Neuronal stem cell (in vitro differentiated cells): ENCODE results near the gene CIAO2A.
A peak's percentile ranks its signal among the peaks of the same experiment; 100 is the strongest.
"Not testable (repeated sequence)": the region's sequence is repeated elsewhere in the genome, so short reads cannot be mapped to it uniquely, and the experiment has no call there.

Experiments used
- DNase-seq: peaks from one replicate; pipeline ENCODE4 v3.0.0-alpha.2; 2013; ENCODE audit warnings: low spot score
- H2AFZ ChIP-seq: one replicate; pipeline ENCODE4 v1.6.1; 2013; ENCODE audit warnings: mild to moderate bottlenecking, low read length, inconsistent platforms
- H2AK5ac ChIP-seq: 2 replicates; pipeline ENCODE4 v1.6.1; 2013; ENCODE audit warnings: low read depth, mild to moderate bottlenecking, inconsistent platforms, low read length, moderate library complexity, mixed read lengths
- H2BK120ac ChIP-seq: 2 replicates; pipeline ENCODE4 v1.6.1; 2013; ENCODE audit warnings: low read depth, mild to moderate bottlenecking, inconsistent platforms, low read length, moderate library complexity, mixed read lengths
- H2BK12ac ChIP-seq: one replicate; pipeline ENCODE4 v1.6.1; 2013; ENCODE audit warnings: low read length, inconsistent platforms
- H2BK15ac ChIP-seq: 2 replicates; pipeline ENCODE4 v1.6.1; 2013; ENCODE audit warnings: mild to moderate bottlenecking, low read length, inconsistent platforms, mixed read lengths
- H2BK5ac ChIP-seq: one replicate; pipeline ENCODE4 v1.6.1; 2013; ENCODE audit warnings: inconsistent platforms, mild to moderate bottlenecking, low read length, moderate library complexity
- H3K14ac ChIP-seq: one replicate; pipeline ENCODE4 v1.6.1; 2013; ENCODE audit warnings: low read length, inconsistent platforms
- H3K18ac ChIP-seq: 2 replicates; pipeline ENCODE4 v1.6.1; 2013; ENCODE audit warnings: low read length, inconsistent platforms
- H3K23ac ChIP-seq: 2 replicates; pipeline ENCODE4 v1.6.1; 2013; ENCODE audit warnings: low read depth, mild to moderate bottlenecking, mixed read lengths, low read length, inconsistent platforms; ENCODE audit not compliant: poor library complexity
- H3K27ac ChIP-seq: replicated peaks from 3 replicates; pipeline ENCODE4 v1.5.1; 2013; ENCODE audit warnings: low read length, inconsistent platforms
- H3K27me3 ChIP-seq, 3 experiments: 2 replicates each; pipeline ENCODE4 v1.6.1; 2013; ENCODE audit warnings: low read length in 3 of 3, mild to moderate bottlenecking in 2 of 3, inconsistent platforms in 1 of 3, low read depth in 1 of 3, mixed read lengths in 1 of 3, moderate library complexity in 1 of 3; ENCODE audit not compliant: control insufficient read depth in 3 of 3, insufficient read depth in 3 of 3
- H3K36me3 ChIP-seq, 2 donors: replicated peaks in 1 of 2; 2 replicates each; pipeline ENCODE4 v1.6.1; 2013; ENCODE audit warnings: low read length in 2 of 2; ENCODE audit not compliant: control insufficient read depth in 2 of 2, insufficient read depth in 2 of 2
- H3K4ac ChIP-seq: 2 replicates; pipeline ENCODE4 v1.6.1; 2013; ENCODE audit warnings: inconsistent platforms, mild to moderate bottlenecking, low read length, moderate library complexity
- H3K4me1 ChIP-seq, 2 donors: 1 replicate in 1 of 2; 2 replicates in 1 of 2; pipeline ENCODE4 v1.6.1; 2013; ENCODE audit warnings: low read length in 2 of 2, low read depth in 1 of 2; ENCODE audit not compliant: control insufficient read depth in 2 of 2, insufficient read depth in 1 of 2
- H3K4me2 ChIP-seq: one replicate; pipeline ENCODE4 v1.6.1; 2013; ENCODE audit warnings: mild to moderate bottlenecking, low read length, inconsistent platforms; ENCODE audit not compliant: insufficient read depth, poor library complexity, severe bottlenecking
- H3K4me3 ChIP-seq, 2 donors: 2 replicates each; pipeline ENCODE4 v1.5.1; 2013; ENCODE audit warnings: low read length in 2 of 2, mild to moderate bottlenecking in 2 of 2, inconsistent platforms in 1 of 2, moderate library complexity in 1 of 2
- H3K79me1 ChIP-seq: one replicate; pipeline ENCODE4 v1.6.1; 2013; ENCODE audit warnings: low read depth, mild to moderate bottlenecking, inconsistent platforms, low read length, moderate library complexity
- H3K9ac ChIP-seq: one replicate; pipeline ENCODE4 v1.6.1; 2013; ENCODE audit warnings: mild to moderate bottlenecking, low read depth, low read length, inconsistent platforms; ENCODE audit not compliant: poor library complexity
- H3K9me3 ChIP-seq, 2 donors: replicated peaks in 1 of 2; 2 replicates each; pipeline versions ENCODE3 to v1.6.1; 2013; ENCODE audit warnings: low read length in 2 of 2, mild to moderate bottlenecking in 2 of 2, inconsistent platforms in 1 of 2, low read depth in 1 of 2, mixed read lengths in 1 of 2, moderate library complexity in 1 of 2; ENCODE audit not compliant: control insufficient read depth in 2 of 2, insufficient read depth in 1 of 2
- H4K8ac ChIP-seq: one replicate; pipeline ENCODE4 v1.6.1; 2013; ENCODE audit warnings: low read depth, mild to moderate bottlenecking, inconsistent platforms, low read length, moderate library complexity
- H4K91ac ChIP-seq: one replicate; pipeline ENCODE4 v1.6.1; 2013; ENCODE audit warnings: low read length, low read depth, mild to moderate bottlenecking, inconsistent platforms; ENCODE audit not compliant: poor library complexity
- WGBS, 2 donors: extraction: QIAGEN DNeasy Blood & Tissue Kit; methylation state at CpG; one replicate each; pipeline ENCODE4 v1.1.7; 2013; ENCODE audit warnings: missing lambda C conversion rate in 2 of 2, mixed read lengths in 1 of 2; ENCODE audit not compliant: insufficient read length in 2 of 2, insufficient replicate concordance in 1 of 2; ENCODE audit errors: extremely low coverage in 2 of 2; 5-methylcytosine and 5-hydroxymethylcytosine counted together

The CIAO2A gene

DNA sequence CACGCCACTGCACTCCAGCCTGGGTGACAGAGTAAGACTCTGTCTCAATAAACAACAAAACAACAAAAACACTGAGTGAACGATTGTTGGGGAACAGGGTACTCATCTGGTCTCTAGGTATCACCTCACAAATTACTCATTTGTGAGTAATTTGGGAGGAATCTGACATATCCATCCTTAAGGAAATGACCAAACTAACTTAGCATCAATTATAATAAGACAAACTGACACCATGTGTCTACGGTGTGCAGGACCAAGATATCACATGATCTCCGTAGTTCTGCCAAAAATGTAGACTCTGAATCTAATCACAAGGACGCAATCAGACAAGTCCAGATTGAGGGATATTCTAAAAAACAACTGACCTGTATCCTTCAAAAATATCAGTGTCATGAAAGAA, 35.4 kb downstream of the CIAO2A start:
- Histone ChIP-seq H2BK15ac (no peak overlapping the region), H3K9me3 (no peaks in the 10 kb centered on the region), H3K79me1 (no peaks in the 10 kb centered on the region), H3K23ac (no peak overlapping the region), H3K4me3 (no peak overlapping the region), H3K36me3 (no peaks in the 10 kb centered on the region), H2BK5ac (no peak overlapping the region), H2AFZ (no peak overlapping the region), H2AK5ac (no peak overlapping the region), H3K14ac (no peak overlapping the region), H3K4me2 (no peak overlapping the region), H4K91ac (no peak overlapping the region), H2BK120ac (no peak overlapping the region), H3K27ac (no peak overlapping the region), H2BK12ac (no peak overlapping the region), H4K8ac (no peak overlapping the region), H3K4ac (no peak overlapping the region), H3K18ac (no peak overlapping the region), H3K27me3 (no peaks in the 10 kb centered on the region), H3K4me1 (peaks cover 0 to under 1% of the 10 kb centered on the region in 2 donors), H3K9ac (no peak overlapping the region)
- no peak for DNase-seq
- no CpG with 5 or more reads among the region's 5 CpGs for WGBS, 2 donors

DNA sequence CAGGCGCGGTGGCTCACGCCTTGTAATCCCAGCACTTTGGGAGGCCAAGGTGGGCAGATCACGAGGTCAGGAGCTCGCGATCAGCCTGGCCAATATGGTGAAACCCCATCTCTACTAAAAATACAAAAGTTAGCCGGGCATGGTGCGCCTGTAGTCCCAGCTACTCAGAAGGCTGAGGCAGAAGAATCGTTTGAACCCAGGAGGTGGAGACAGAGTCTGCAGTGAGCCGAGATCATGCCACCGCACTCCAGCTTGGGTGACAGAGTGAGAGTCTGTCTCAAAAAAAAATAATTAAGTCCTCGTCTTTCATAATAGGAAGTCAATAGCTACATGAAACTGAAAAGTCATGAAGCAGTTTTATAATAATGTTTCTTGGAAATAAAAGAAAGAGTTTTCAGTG, 40.0 kb downstream of the CIAO2A start:
- not testable (repeated sequence) for H2AFZ ChIP-seq, H3K27ac ChIP-seq, H3K9ac ChIP-seq, H3K36me3 ChIP-seq, H3K18ac ChIP-seq, H3K27me3 ChIP-seq, H4K91ac ChIP-seq, H2BK12ac ChIP-seq, H3K4me2 ChIP-seq, H3K9me3 ChIP-seq, H2BK15ac ChIP-seq, H3K79me1 ChIP-seq, H4K8ac ChIP-seq, H2BK5ac ChIP-seq, DNase-seq, H3K14ac ChIP-seq, H3K4me3 ChIP-seq, H3K4ac ChIP-seq, H2BK120ac ChIP-seq, H3K23ac ChIP-seq, H2AK5ac ChIP-seq
- whole genome bisulfite sequencing, 2 donors = no CpG with 5 or more reads among the region's 12 CpGs
- peaks cover 9 to 35% of the 10 kb centered on the region in 2 donors for H3K4me1 ChIP-seq

DNA sequence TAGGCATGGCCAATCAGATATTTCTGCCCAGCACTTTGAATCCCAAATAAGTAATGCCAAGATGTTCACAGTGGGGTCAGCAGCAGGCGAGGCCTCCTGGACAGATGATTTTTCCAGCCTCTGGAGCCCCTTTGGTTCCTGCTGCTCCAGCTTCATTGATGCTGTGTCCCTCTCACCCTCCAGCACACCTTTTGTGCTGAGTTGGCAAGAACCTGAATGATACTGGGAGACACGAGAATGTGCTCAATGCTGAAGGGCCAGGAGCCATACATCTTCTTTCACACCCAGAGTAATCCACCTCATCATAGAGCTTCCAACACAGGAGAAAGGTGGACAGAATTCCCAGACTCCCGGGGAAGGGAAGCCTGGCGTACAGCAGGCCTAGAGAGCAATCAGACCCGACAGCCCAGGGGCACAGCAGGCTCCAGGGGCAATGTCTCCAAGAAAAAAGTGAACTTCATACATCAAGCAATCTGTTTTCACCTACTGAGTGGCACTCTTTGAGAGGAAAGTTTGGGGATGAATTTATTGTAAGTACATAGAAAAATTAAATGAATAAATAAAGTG, 40.6 kb downstream of the CIAO2A start:
- no peak for DNase-seq
- Histone ChIP-seq H4K8ac (no peak overlapping the region), H2BK12ac (no peak overlapping the region), H3K27me3 (peaks cover 0 to under 1% (median 0%) of the 10 kb centered on the region in 3 experiments), H4K91ac (no peak overlapping the region), H3K79me1 (no peaks in the 10 kb centered on the region), H2AK5ac (no peak overlapping the region), H3K4me1 (peaks cover 9 to 35% of the 10 kb centered on the region in 2 donors), H2AFZ (peak overlapping the region; percentile 22), H3K9me3 (no peaks in the 10 kb centered on the region), H3K4me3 (no peak overlapping the region), H2BK5ac (no peak overlapping the region), H3K4me2 (no peak overlapping the region), H3K9ac (no peak overlapping the region), H3K4ac (no peak overlapping the region), H3K27ac (no peak overlapping the region), H2BK120ac (no peak overlapping the region), H3K14ac (no peak overlapping the region), H3K23ac (no peak overlapping the region), H3K18ac (no peak overlapping the region), H2BK15ac (no peak overlapping the region), H3K36me3 (no peaks in the 10 kb centered on the region)
- WGBS, 2 donors = no CpG with 5 or more reads among the region's 5 CpGs

DNA sequence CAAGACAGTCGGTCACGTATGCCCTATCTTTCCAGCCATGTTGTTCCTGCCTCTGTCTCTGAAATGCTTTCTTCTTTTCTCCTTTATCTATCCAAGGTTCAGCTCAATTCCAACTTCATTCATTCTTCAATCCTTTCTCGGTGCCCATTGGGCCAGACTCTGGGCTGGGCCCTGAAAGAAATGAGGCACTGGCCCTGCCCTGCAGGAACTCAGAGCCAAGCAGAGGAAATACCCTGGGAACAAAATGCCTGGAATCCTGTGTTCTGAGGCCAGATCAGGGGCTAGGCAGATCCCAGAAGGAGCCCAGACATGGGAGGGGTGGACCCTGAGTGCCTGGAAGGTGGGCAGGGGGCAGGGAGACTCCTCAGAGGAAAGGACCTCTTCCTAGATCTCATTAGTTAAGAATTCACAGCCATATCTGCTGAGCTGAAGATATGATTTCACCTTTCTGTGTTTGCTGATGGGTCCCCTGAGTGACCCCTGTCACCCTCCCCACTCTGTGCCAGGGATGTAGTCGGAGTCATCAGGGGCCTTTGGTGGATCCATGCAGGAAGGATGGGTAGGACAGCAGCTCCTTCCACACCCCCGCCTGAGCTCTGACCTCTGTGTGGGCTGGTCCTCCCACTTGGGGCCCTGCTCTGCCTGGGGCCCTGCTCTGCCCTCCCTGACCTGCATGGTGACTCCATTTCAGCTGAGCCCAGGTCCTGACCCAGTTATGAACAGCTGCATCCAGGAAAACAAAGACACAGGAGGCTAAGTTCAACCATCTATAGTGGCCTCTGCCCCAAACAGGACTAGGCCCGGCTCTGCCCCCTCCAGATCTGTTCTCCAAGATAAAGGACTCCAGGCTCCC, 42.0 kb downstream of the CIAO2A start:
- Histone ChIP-seq H3K4me1 (peaks cover 12 to 38% of the 10 kb centered on the region in 2 donors), H2BK15ac (no peak overlapping the region), H3K27ac (no peak overlapping the region), H3K9me3 (no peaks in the 10 kb centered on the region), H3K18ac (peak overlapping the region; percentile 86), H2BK12ac (no peak overlapping the region), H3K79me1 (no peaks in the 10 kb centered on the region), H3K23ac (no peak overlapping the region), H4K91ac (no peak overlapping the region), H4K8ac (no peak overlapping the region), H2BK5ac (no peak overlapping the region), H3K4ac (no peak overlapping the region), H3K4me2 (no peak overlapping the region), H3K9ac (no peak overlapping the region), H3K4me3 (no peak overlapping the region), H2BK120ac (no peak overlapping the region), H2AK5ac (no peak overlapping the region), H3K14ac (no peak overlapping the region), H3K27me3 (peaks cover 0 to 15% (median 0%) of the 10 kb centered on the region in 3 experiments), H2AFZ (no peak overlapping the region), H3K36me3 (no peaks in the 10 kb centered on the region)
- no peak for DNase-seq
- no CpG with 5 or more reads among the region's 6 CpGs for WGBS, 2 donors
